Measurements from ENCODE around the gene TASP1. TPM values are rescaled to one million over a fixed set of nuclear protein-coding genes. Genes with fewer than 3 reads are reported as not detected.

TASP1 gene
- total RNA-seq, 1 experiment from 2014 or later = 19.0 TPM

DNA sequence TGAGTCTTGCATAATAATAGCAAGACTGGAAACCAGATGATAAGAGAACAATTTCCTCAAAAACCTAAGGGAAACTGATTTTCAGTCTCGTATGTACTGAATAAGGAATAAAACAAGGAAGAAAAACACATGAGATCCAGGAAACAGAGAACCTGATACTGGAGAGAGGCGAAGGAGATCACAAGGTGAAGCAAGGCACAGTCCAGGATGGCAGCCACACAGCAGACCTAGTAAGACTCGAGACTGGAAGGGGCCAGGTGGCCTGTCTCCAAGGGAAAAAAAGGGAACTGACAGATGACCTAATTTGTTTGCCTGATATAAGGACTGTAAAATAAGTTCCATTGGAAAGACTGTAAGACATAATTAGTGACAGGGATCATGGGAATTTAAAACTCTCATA is 71.1 kb downstream of the TASP1 start:
- CTCF ChIA-PET = interaction anchor here (0.7 to 1.5 kb wide), 2 partner anchors 21 to 504 kb away, joined by 4 to 7 read pairs; no protein-coding TSS in a partner anchor
- intact Hi-C loops (cut with micrococcal nuclease) = no loop called here
- Mint-ChIP-seq H3K27ac (ENCODE audit: low read depth, unreplicated experiment) (no peak overlapping the region), H3K27me3 (ENCODE audit: insufficient read depth, unreplicated experiment) (no peaks in the 10 kb centered on the region), H3K36me3 (ENCODE audit: insufficient read depth, unreplicated experiment) (peaks cover 29% of the 10 kb centered on the region), H3K4me1 (ENCODE audit: insufficient read depth, unreplicated experiment) (no peaks in the 10 kb centered on the region), H3K4me3 (ENCODE audit: unreplicated experiment) (no peak overlapping the region), H3K9me3 (ENCODE audit: unreplicated experiment) (no peaks in the 10 kb centered on the region)
- no peak for DNase-seq (ENCODE audit: unreplicated experiment)
- POLR2A ChIA-PET = interaction anchor here (0.6 kb wide), 1 partner anchor 1130 kb away, joined by 3 read pairs; no protein-coding TSS in a partner anchor
- TF ChIP-seq, protein P1, sequence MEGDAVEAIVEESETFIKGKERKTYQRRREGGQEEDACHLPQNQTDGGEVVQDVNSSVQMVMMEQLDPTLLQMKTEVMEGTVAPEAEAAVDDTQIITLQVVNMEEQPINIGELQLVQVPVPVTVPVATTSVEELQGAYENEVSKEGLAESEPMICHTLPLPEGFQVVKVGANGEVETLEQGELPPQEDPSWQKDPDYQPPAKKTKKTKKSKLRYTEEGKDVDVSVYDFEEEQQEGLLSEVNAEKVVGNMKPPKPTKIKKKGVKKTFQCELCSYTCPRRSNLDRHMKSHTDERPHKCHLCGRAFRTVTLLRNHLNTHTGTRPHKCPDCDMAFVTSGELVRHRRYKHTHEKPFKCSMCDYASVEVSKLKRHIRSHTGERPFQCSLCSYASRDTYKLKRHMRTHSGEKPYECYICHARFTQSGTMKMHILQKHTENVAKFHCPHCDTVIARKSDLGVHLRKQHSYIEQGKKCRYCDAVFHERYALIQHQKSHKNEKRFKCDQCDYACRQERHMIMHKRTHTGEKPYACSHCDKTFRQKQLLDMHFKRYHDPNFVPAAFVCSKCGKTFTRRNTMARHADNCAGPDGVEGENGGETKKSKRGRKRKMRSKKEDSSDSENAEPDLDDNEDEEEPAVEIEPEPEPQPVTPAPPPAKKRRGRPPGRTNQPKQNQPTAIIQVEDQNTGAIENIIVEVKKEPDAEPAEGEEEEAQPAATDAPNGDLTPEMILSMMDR (IDR thresholded peaks at IDR 0.05; ENCODE audit: unreplicated experiment) = no peak
- BruUV-seq (replicated peaks) = no TSS peak

DNA sequence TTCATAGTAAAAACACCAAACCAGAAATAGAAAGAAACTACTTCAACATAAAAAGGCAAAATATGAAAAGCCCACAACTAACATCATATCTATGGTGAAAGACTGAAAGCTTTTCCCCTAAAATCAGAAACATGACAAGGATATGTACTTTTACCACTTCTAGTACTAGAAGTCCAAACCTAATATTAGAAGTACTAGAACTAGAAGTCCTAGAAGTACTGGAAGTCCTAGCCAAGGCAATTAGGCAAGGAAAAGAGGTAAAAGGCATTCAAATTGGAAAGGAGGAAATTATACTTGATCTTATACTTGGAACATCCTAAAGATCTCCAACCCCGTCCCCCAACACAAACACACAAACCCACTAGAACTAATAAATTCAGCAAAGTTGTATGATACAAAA is 74.9 kb downstream of the TASP1 start:
- no TSS peak for BruUV-seq (replicated peaks)
- no peaks in the 10 kb centered on the region for H3K9me3 Mint-ChIP-seq (ENCODE audit: unreplicated experiment)
- no peak overlapping the region for H3K27ac Mint-ChIP-seq (ENCODE audit: low read depth, unreplicated experiment)
- TF ChIP-seq, protein P1 (IDR thresholded peaks at IDR 0.05; ENCODE audit: unreplicated experiment) = no peak
- CTCF ChIA-PET = interaction anchor here (0.7 to 9.3 kb wide), 3 partner anchors 17 to 106 kb away, joined by 4 to 129 read pairs (median 8); no protein-coding TSS in a partner anchor
- POLR2A ChIA-PET = no interaction called here
- no peaks in the 10 kb centered on the region for H3K27me3 Mint-ChIP-seq (ENCODE audit: insufficient read depth, unreplicated experiment)
- DNase-seq (ENCODE audit: unreplicated experiment) = no peak
- intact Hi-C loops (cut with micrococcal nuclease) = no loop called here
- peaks cover 26% of the 10 kb centered on the region for H3K36me3 Mint-ChIP-seq (ENCODE audit: insufficient read depth, unreplicated experiment)
- no peak overlapping the region for H3K4me3 Mint-ChIP-seq (ENCODE audit: unreplicated experiment)
- no peaks in the 10 kb centered on the region for H3K4me1 Mint-ChIP-seq (ENCODE audit: insufficient read depth, unreplicated experiment)

DNA sequence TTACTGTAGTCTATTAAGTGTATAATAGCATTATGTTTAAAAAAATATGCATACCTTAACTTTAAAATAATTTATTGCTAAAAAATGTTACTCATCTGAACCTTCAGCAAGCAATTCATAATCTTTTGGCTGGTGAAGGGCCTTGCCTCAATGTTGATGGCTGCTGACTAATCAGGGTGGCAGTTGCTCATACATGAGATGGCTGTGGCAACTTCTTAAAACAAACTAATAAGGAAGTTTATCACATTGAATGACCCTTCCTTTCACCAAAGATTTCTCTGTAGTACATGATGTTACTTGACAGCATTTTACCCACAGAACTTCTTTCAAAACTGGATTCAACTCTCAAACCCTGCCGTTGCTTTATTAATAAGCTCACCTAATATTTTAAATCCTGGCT is 84.0 kb downstream of the TASP1 start:
- peak; percentile 13 for DNase-seq (ENCODE audit: unreplicated experiment)
- H3K9me3 Mint-ChIP-seq (ENCODE audit: unreplicated experiment) = no peaks in the 10 kb centered on the region
- intact Hi-C loops (cut with micrococcal nuclease) = no loop called here
- no peak overlapping the region for H3K4me3 Mint-ChIP-seq (ENCODE audit: unreplicated experiment)
- H3K27ac Mint-ChIP-seq (ENCODE audit: low read depth, unreplicated experiment) = no peak overlapping the region
- POLR2A ChIA-PET = no interaction called here
- H3K4me1 Mint-ChIP-seq (ENCODE audit: insufficient read depth, unreplicated experiment) = peaks cover 6% of the 10 kb centered on the region
- TF ChIP-seq, protein P1 (IDR thresholded peaks at IDR 0.05; ENCODE audit: unreplicated experiment) = no peak
- CTCF ChIA-PET = interaction anchor here (9.3 kb wide), 1 partner anchor 8 kb away, joined by 129 read pairs; no protein-coding TSS in a partner anchor
- peaks cover 9% of the 10 kb centered on the region for H3K36me3 Mint-ChIP-seq (ENCODE audit: insufficient read depth, unreplicated experiment)
- no TSS peak for BruUV-seq (replicated peaks)
- no peaks in the 10 kb centered on the region for H3K27me3 Mint-ChIP-seq (ENCODE audit: insufficient read depth, unreplicated experiment)

DNA sequence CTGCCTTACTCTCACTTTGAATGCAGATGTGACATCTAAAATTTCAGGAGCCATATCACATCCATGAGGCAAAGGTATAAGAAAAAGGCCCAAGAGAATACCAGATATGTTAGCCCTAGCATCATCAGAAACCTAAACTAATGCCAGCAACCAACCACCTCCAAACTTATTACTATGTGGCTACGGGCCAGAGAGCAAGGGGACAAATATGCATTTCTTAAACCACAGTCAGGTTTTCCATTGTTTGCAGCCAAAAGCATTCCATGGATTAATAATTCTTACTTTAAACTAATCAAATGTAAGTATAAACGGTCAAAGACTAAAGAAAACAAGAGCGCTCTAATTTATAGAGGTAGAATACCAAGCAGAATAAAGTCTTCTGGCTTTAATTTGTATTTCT is 84.7 kb downstream of the TASP1 start:
- no peaks in the 10 kb centered on the region for H3K27me3 Mint-ChIP-seq (ENCODE audit: insufficient read depth, unreplicated experiment)
- no peaks in the 10 kb centered on the region for H3K9me3 Mint-ChIP-seq (ENCODE audit: unreplicated experiment)
- no TSS peak for BruUV-seq (replicated peaks)
- TF ChIP-seq, protein P1 (IDR thresholded peaks at IDR 0.05; ENCODE audit: unreplicated experiment) = no peak
- H3K27ac Mint-ChIP-seq (ENCODE audit: low read depth, unreplicated experiment) = no peak overlapping the region
- no peak for DNase-seq (ENCODE audit: unreplicated experiment)
- H3K36me3 Mint-ChIP-seq (ENCODE audit: insufficient read depth, unreplicated experiment) = peaks cover 6% of the 10 kb centered on the region
- H3K4me1 Mint-ChIP-seq (ENCODE audit: insufficient read depth, unreplicated experiment) = peaks cover 6% of the 10 kb centered on the region
- ChIA-PET CTCF (interaction anchor here (0.7 kb wide), 1 partner anchor 39 kb away, joined by 4 read pairs; no protein-coding TSS in a partner anchor), POLR2A (interaction anchor here (0.6 kb wide), 1 partner anchor 1696 kb away, joined by 3 read pairs; no protein-coding TSS in a partner anchor)
- intact Hi-C loops (cut with micrococcal nuclease) = no loop called here
- H3K4me3 Mint-ChIP-seq (ENCODE audit: unreplicated experiment) = no peak overlapping the region
